ENCODE measurements around the gene PIP4K2A. TPM values are rescaled to one million over a fixed set of nuclear protein-coding genes. Genes with fewer than 3 reads are reported as not detected.

Gene PIP4K2A
- total and polyA plus RNA-seq, 2 of the 8 experiments (the other 6 are each of a cell fraction or from before 2014, with no cell fraction given): 19.0 to 60.9 TPM

- TF ChIP-seq SP2 (IDR thresholded peaks at IDR 0.05; ENCODE audit: low read length): no peak
- no peak for TF ChIP-seq NRF1 (IDR thresholded peaks at IDR 0.05; ENCODE audit: low read depth, low read length)
- no peak for TF ChIP-seq KDM1A (IDR thresholded peaks at IDR 0.05; ENCODE audit: borderline replicate concordance, low read length)
- no peak for TF ChIP-seq SP4 (IDR thresholded peaks at IDR 0.05; ENCODE audit: low read length)
- no peak for TF ChIP-seq NANOG (IDR thresholded peaks at IDR 0.05; ENCODE audit: insufficient read depth, low read depth, low read length, poor library complexity, severe bottlenecking)
Measured at GRCh38 chr10:22633528-22633927, 80.8 kb downstream of the PIP4K2A start (continued).

Measured in H1 (cell line).